GM12891 (cell line): ENCODE data around the gene SLC22A17.

Source experiments
- POLR2A ChIP-seq: IDR thresholded peaks from 2 replicates; pipeline ENCODE4 v1.6.1; 2011; ENCODE audit warnings: low read depth, low read length, control low read depth
- POLR2AphosphoS5 ChIP-seq: IDR thresholded peaks from 2 replicates; pipeline ENCODE4 v1.6.1; 2011; ENCODE audit warnings: low read depth, low read length, control low read depth
- SPI1 ChIP-seq: IDR thresholded peaks from 2 replicates; pipeline ENCODE4 v1.6.1; 2011; ENCODE audit warnings: low read depth, low read length, control low read depth
- TAF1 ChIP-seq: IDR thresholded peaks from 2 replicates; pipeline ENCODE4 v1.6.1; 2011; ENCODE audit warnings: low read depth, low read length, control low read depth

- TF ChIP-seq POLR2A (no peak), TAF1 (no peak), POLR2AphosphoS5 (no peak), SPI1 (no peak)
Observed at GRCh38 chr14:23365732-23366425, 13.2 kb upstream of the SLC22A17 start.
